ENCODE data around the gene NDUFC2.
"Not testable (repeated sequence)": the region's sequence is repeated elsewhere in the genome, so short reads cannot be mapped to it uniquely, and the experiment has no call there.

The NDUFC2 gene

DNA sequence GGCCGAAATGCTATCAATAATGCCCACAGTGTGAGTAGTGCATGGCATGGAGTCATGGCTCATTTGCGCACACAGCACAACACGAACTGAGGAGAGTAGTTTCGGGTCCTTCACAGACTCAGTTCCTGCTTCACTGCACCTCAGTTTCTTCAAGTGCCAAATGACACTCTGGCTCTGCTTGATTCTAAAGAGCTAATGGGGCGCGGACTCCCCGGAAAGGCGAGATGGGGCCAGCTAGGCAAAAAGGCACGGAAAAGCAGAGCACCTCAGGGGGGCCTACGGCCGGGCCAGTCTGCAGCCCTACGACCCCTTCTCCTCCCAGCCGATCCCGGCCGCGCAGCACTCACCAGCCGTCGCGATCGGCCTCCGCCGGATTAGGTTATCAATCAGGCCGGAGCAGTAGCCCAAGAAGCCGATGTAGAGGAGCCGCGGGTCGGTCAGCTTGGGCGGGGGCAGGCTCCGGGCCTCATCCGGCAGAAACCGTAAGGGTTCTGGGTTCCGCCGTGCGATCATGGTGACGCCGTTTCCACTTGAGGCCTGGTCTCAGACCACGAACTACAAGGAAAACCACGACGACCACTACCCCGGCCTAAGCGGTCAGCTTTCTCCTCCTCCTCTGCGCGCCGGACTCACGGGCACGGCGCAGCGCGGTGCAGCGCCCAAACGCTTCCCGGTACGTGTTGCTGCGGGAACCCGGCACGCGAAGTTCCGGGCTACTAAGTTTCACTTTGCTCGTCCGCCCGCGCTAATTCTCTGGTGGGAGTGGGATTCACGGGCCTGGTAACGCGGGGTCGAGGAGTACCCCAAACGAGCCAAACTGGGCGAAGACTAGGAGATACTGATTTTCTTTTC, at the start of gene NDUFC2:
Gene NDUFC2 (minus strand): TSS at position 631 of the 852 bp plus-strand sequence. CDS start 118 bp downstream, at position 513.
- peak; percentile 96 for DNase-seq

DNA sequence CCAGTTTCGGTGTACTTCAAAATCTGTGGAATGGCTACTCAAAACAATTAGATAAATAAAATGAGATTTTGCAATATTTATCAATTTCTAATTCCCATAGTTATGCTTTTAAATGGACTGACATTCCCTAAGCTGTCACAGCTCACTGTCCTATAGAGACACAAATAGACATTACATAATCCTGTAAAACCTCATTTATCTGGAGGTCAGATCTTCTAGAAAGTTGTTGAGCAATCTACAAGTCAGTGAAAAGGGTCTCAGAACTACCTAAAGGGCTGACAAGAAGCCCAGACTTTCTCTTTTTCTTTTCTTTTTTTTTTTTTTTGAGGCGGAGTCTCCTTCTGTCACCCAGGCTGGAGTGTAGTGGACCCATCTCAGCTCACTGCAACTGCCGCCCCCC, 47.7 kb upstream of the NDUFC2 start:
- DNase-seq: no peak

DNA sequence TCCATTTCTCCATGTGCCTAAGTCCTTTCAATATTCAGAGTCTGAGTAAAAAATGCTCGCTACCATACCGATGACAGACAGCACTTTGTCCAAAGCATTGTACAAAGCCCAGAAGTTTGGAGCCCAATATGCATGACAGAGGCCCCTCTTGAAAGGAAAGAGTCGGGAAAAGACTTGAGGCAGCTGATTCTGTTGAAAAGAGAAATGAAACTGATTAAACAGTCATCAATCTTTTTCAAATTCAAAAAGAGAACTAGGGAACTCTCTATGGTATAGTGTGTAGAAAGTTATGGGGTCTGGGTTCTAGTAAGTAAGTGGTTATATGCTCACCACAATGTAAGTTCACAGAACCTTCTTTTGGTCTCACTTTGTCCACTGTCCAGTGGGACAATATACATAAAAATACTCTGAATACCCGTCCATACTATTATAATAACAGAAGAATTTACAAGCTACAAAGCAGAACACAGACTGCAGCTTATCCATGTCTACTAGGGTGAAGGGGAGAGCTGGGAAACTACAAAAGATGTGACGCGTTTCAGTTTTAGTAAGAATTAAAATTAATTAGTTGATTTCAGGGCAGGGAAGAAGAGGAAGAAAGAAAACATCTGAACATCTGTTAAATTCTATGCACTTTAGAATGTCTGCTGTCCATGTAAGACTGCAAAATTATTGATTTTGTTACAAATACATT, 33.1 kb upstream of the NDUFC2 start:
- DNase-seq: no peak

DNA sequence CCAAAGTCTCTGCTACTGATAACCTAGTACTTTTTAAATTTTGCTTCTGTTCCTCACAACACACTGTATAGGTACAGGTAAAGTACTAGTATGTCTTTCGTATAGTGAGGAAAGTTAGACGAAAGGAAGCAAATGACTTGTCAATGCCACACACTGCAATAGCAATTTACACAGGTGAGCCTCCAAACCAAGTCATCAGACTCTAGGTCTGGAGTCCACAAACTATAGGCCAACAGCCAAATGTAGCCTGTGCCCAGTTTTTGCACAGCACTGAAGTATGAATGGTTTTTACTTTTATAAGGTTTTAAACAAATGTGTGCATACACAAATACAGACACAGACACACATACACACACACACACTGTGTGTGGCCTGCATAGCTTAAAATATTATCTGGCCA, 31.6 kb upstream of the NDUFC2 start:
- no peak for DNase-seq

DNA sequence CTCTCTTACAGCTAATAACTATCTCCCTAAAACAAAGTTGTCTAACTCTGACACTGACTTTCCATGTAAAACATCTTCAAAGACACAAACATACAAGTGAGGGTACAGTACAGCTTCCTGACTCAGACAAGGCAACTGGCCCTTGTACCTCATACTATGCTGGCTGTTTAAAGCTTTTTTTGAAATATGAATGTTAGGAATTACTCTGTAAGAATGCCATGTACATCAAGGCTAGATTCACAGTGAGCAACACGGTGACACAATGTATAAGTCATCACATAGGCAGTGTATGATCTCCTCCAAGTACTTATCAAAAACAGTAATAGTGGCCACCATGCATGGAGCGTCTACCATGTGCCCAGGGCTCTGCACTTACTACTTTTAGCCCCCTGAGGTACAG, 31.2 kb upstream of the NDUFC2 start:
- no peak for DNase-seq

DNA sequence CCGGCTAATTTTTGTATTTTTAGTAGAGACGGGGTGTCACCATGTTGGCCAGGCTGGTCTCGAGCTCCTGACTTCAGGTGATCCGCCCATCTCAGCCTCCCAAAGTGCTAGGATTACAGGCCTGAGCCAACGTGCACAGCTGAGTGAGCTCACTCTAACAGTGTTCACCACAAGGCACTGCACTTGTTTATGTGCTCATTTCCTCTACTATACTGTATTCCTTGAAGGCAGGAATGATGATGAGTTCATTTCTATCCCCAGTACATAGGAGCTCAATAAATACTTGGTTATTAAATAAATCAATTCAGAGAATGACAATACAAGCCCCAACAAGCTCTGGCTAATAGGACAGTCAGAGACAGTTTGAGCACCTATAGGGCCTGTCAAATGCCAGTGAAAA, 30.7 kb upstream of the NDUFC2 start:
- no peak for DNase-seq

DNA sequence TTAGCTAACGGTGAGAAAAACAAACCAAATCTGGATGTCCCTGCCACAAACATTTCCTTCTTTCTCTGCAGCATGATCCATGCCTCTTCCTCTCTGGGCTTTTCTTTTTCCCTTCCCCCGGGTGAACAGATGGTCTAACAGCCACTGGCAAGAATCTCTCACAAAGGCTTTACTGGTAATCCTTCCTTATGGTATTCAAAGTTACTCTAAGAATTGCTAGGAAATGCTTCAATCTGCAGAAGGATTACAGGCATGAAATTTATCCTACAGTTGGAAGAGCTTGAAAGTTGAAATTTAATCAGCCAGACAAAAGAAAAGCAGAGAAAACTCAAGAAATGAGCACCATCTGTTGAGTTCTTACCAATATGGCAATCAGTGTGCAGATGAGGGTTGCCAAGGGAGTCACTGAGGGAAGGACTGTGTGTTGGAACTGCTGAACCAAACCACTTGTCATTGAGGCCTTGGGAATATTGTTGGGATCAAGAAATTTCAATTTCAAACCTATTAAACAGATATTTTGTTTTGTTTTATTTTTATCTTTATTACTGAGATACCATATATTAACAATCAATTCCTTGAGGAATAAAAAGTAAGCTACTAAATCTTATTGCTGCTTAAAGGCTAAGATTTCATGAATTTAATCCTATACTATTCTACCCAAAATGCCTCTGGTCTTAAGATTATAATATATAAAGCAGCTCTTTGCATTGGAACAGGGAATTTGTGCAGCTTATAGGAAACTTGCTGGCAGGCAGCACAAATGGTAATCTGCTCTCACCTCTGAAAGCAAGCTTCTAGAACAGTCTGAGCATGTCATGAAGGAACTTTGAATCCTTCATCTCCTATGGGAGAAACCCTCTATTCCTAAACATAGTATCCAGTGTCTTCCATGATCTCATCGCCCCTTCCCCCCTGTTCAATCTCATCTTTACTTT, 29.7 kb upstream of the NDUFC2 start:
- no peak for DNase-seq

DNA sequence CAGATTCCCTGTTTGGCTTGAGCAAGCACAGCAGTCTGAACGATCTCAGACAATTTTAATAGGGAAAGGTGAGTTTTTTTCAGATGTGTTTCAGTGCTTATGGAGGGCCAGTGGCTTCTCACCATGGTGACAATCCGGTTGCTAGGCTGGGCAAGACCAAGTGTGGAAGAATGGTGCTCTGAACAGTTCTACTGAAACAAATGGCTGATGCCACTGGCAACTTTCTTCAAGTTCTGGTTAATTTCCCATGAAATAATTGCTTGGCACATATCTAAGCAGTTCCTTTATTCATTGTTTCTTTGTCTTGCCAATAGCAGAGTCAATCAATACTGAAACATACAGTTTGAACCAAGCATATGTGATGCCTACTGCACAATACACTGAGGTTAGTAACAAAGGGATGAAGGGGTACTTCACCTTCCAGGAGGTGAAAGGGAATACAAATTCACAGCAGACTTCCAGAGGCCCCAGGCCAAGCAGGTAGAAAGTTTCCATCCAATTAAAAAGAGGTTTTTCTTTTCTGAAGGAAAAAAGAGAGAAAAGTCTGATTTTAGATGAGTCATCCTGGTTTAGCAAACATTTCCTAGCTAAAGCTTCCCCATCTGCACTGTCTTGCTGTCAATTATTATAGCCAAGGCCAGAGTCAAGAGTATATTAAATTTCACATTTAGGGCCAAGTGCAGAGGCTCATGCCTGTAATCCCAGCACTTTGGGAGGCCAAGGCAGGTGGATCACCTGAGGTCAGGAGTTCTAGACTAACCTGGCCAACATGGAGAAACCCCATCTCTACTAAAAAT, 21.2 kb upstream of the NDUFC2 start:
- DNase-seq: peak; percentile 95

DNA sequence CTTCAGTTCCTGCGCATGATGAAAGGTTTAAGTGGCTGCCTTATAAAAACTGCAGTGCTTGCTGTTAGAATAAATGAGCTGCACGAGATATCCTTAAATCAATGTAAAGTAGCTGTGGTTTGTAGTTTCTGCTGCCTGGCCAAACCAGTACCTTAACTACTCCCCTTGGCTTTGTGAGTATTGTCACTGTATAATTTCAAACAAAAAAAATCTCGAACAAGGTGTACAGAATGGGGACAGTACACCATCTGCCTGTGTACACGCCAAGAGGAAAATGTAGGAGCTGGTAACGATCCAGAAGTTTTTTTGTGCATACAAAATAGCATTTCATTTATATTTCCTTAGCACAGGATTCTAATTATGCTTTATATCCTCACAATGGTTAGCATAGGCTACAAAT, 20.6 kb upstream of the NDUFC2 start:
- no peak for DNase-seq

DNA sequence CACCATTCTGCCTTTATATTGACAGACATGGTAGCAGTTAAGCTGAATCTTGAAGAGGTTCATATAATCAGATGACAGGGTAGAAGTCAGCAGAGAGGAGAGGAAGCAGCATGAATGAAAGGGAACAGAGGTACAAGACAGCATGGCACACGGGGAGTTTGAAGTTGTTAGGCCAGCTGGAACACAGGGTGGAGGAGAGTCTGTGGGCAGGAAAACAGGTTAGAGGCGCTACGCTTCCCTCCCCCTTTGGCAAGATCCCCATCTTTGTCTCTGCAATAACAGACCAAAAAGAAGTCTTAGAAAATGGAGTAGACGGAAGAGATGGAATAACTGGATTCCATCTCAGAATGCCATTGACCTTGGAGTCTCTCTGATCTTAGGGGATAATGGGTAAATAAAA, 20.0 kb upstream of the NDUFC2 start:
- DNase-seq: no peak

DNA sequence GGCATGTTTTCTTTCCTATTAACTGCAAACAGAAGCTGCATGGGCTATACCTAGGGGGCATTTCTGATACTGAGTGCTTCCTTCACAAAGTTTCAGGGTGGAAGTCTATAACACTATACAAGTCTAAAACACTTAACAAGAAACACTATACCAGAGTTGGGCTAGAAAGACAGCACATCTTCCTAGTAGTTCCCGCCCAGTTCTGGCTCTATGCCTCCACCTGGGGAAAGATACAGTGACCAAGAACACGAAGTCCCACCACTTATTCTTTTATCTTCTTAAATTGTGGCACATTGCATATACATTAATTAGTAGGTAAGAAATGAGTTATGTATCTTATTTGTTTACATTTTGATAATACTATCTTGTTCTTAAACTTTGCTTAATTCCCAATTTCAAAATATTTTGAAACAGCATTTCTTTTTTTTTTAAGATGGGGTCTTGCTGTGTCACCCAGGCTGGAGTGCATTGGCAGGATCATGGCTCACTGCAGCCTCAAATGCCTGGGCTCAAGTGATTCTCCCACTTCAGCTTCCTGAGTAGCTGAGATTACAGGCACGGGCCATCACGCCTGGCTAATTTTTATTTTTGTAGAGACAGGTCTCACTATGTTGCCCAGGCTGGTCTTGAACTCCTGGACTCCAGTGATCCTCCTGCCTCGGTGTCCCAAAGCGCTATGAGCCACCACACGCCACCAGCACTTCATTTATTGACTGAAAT, 18.2 kb upstream of the NDUFC2 start:
- no peak for DNase-seq

DNA sequence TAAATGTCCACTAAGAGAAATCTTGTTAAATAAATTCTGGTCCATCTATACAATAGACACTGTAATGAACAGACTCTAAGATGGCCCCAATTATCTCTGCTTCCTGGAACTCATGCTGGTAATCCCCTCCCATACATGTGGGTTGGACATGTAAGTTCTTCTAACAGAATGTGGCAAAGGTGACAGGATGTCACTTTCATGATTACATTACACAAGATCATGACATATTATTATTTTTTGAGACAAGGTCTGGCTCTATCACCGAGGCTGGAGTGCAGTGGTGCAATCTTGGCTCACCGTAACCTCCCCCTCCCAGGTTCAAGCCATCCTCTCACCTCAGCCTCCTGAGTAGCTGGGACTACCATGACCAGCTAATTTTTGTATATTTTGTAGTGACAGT, 14.6 kb upstream of the NDUFC2 start:
- no peak for DNase-seq

DNA sequence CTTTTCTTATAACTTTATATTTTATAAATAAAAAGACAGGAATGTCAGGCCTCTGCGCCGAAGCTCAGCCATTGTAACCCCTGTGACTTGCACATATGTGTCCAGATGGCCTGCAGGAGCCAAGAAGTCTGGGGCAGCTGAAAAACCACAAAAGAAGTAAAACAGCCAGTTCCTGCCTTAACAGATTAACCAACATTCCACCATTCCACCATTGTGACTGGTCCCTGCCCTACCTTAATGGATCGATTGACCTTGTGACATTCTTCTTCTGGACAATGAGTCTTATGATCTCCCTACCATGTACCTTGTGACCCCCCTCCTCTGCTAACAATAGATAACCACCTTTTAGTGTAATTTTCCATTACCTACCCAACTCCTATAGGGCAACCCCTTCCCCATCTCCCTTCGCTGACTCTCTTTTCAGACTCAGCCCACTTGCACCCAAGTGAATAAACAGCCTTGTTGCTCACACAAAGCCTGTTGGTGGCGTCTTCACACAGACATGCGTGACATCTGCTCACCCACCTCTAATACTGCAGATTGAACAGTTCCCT, 6.9 kb upstream of the NDUFC2 start:
- not testable (repeated sequence) for DNase-seq

DNA sequence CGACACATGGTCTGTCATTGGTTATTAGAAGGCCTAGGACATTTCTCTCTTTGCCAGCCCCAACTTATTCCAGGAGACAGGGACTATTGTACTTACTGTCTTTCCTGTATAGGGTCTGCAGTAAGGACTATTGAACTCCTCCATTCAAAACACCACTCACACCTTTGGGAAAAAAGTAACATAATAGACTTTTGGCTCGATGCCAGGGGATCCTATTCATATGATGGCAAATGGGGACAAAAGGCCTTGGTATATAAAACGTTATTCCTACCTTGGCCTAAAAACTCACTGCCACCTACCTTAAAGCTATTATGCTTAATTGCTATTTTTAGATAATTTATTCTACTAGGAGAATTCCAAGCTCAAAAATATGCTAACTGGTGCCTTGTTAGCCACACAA, 6.3 kb upstream of the NDUFC2 start:
- DNase-seq: peak; percentile 35

DNA sequence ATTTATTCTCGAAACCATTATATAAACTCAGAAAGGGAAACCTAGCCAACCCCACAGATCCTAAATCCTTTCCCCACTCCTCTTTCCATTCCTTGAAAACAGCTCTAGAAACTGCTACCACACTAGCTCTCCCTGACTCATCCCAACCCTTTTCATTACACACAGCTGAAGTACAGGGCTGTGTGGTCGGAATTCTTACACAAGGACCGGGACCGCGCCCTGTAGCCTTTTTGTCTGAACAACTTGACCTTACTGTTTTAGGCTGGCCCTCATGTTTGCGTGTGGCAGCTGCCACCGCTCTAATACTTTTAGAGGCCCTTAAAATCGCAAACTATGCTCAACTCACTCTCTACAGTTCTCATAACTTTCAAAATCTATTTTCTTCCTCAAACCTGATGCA, 4.8 kb upstream of the NDUFC2 start:
- not testable (repeated sequence) for DNase-seq

DNA sequence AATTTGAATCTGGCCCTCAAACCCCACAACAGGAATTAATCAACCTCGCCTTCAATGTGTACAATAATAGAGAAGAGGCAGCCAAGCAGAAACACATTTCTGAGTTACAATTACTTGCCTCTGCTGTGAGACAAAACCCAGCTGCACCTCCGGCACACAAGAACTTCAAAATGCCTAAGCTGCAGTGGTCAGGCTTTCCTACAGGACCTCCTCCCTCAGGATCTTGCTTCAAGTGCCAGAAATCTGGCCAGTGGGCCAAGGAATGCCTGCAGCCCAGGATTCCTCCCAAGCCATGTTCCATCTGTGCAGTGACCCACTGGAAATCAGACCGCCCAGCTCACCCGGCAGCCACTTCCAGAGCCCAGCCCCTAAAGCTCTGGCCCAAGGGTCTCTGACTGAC, 3.4 kb upstream of the NDUFC2 start:
- DNase-seq: no peak

DNA sequence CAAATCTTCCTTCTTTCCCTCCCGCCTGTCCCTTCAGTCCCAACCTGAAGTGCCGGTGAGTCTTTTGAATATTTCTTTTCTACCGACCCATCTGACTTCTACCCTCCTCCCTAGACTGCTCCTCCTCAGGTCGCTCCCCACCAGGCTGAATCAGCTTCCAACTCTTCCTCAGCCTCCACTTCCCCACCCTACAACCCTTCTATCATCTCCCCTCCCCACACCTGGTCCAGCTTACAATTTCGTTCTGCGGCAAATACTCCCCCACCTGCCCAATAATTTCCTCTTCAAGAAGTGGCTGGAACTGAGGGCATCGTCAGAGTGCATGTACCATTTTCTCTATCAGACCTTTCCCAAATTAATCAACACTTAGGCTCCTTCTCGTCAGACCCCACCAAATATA, 2.5 kb upstream of the NDUFC2 start:
- DNase-seq: no peak

DNA sequence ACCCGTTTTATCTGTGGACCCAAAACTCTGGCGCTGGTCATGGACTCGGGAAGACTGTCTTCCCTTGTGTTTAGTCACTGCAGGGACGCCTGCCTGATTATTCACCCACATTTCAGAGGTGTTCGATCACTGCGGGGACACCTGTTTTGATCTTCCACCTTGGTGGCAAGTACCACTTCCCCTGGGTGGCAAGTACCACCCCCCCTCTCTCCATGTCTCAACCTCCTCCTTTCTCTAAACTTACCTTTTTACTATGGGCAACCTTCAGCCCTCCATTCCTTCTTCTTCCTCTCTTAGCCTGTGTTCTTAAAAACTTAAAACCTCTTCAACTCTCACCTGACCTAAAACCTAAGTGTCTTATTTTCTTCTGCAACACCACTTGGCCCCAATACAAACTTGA, 1.9 kb upstream of the NDUFC2 start:
- DNase-seq: no peak

DNA sequence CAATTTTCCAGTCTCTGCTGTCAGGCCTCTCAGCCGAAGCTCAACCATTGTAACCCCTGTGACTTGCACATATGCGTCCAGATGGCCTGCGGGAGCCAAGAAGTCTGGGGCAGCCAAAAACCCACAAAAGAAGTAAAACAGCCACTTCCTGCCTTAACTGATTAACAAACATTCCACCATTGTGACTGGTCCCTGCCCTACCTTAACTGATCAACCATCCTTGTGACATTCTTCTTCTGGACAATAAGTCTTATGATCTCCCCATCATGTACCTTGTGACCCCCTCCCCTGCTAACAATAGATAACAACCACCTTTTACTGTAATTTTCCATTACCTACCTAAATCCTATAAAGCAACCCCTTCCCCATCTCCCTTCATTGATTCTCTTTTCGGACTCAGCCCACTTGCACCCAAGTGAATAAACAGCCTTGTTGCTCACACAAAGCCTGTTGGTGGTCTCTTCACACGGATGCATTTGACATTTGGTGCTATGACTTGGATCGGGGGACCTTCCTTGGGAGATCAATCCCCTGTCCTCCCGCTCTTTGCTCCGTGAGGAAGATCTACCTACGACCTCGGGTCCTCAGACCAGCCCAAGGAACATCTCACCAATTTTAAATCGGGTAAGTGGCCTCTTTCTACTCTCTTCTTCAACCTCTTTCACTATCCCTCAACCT, 1.3 kb upstream of the NDUFC2 start:
- peak; percentile 33 for DNase-seq

DNA sequence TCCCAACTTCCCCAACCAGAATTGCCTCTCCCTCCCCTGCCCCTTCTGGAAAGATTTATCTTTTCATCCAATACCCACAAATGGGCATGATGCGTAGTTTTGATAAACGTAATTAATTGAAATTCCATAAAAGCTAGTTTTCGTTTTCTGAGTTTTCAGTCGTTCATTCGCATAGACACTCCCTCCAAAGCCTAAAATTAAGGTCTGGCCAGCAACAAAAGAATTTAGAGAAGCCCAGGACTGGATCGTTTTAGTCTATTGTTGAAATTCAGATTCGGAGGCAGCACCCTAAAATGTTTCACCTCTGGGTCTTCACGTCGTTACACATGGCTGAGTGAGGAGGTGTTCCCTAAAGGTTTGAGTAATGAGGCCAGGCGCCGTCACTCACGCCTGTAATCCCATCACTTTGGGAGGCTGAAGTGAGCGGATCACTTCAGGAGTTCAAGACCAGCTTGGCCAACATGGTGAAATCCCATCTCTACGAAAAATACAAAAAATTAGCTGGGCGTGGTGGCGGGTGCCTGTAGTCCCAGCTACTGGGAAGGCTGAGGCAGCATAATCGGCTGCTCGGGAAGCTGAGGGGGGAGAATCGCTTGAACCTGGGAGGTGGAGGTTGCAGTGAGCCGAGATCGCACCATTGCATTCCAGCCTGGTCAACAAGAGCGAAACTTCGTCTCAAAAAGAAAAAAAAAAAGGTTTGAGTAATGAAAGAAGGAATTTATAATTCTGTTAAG, 589 bp upstream of the NDUFC2 start:
- DNase-seq: peak; percentile 73

Measured in DMS53 (cell line).